DOHH2 (cell line): Measurements from ENCODE around the gene SPOCD1.

Experiments
- CTCF ChIP-seq: fragments of 200-600 bp; sonication (generic); IDR thresholded peaks from one replicate; pipeline ENCODE4 v1.5.1; 2014; ENCODE audit warnings: antibody characterized with exemption, mild to moderate bottlenecking, low read depth, low read length; ENCODE audit not compliant: poor library complexity, severe bottlenecking
- EZH2phosphoT487 ChIP-seq: fragments of 200-600 bp; sonication (generic); IDR thresholded peaks from 2 replicates; pipeline ENCODE4 v1.6.1; 2017; ENCODE audit warnings: borderline replicate concordance, mild to moderate bottlenecking, antibody characterized with exemption, low read length, moderate library complexity, mixed read lengths

- TF ChIP-seq CTCF (no peak), EZH2phosphoT487 (no peak)
Observed at GRCh38 chr1:31787786-31788137, 28.1 kb downstream of the SPOCD1 start.
